Panc1 (cell line): ENCODE data around the gene PPIL1.

Experiments used
- CTCF ChIP-seq: fragments of 450-650 bp; IDR thresholded peaks from 2 replicates; pipeline ENCODE4 v1.5.1; 2017; ENCODE audit warnings: mild to moderate bottlenecking
- SIN3A ChIP-seq: IDR thresholded peaks from 2 replicates; pipeline ENCODE4 v1.6.1; 2012; ENCODE audit warnings: low read depth, mild to moderate bottlenecking, low read length, moderate library complexity, borderline replicate concordance; ENCODE audit not compliant: insufficient read depth
- TF ChIP-seq, protein P1 (sequence below), 2 experiments: IDR thresholded peaks; 2 replicates each; pipeline ENCODE4 v1.6.1; 2011 to 2012; ENCODE audit warnings: low read depth in 2 of 2, control low read depth in 1 of 2, low read length in 1 of 2, mild to moderate bottlenecking in 1 of 2, moderate library complexity in 1 of 2; ENCODE audit not compliant: insufficient read depth in 1 of 2

- TF ChIP-seq CTCF (no peak), SIN3A (no peak)
- TF ChIP-seq, protein P1, sequence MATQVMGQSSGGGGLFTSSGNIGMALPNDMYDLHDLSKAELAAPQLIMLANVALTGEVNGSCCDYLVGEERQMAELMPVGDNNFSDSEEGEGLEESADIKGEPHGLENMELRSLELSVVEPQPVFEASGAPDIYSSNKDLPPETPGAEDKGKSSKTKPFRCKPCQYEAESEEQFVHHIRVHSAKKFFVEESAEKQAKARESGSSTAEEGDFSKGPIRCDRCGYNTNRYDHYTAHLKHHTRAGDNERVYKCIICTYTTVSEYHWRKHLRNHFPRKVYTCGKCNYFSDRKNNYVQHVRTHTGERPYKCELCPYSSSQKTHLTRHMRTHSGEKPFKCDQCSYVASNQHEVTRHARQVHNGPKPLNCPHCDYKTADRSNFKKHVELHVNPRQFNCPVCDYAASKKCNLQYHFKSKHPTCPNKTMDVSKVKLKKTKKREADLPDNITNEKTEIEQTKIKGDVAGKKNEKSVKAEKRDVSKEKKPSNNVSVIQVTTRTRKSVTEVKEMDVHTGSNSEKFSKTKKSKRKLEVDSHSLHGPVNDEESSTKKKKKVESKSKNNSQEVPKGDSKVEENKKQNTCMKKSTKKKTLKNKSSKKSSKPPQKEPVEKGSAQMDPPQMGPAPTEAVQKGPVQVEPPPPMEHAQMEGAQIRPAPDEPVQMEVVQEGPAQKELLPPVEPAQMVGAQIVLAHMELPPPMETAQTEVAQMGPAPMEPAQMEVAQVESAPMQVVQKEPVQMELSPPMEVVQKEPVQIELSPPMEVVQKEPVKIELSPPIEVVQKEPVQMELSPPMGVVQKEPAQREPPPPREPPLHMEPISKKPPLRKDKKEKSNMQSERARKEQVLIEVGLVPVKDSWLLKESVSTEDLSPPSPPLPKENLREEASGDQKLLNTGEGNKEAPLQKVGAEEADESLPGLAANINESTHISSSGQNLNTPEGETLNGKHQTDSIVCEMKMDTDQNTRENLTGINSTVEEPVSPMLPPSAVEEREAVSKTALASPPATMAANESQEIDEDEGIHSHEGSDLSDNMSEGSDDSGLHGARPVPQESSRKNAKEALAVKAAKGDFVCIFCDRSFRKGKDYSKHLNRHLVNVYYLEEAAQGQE (IDR thresholded peaks at IDR 0.05; ENCODE audit: insufficient read depth in 1 of 2, low read depth in 2 of 2, low read length in 1 of 2) = no peak
Measured at GRCh38 chr6:36844232-36845170, 30.1 kb downstream of the PPIL1 start.
